H1 (cell line): ENCODE measurements around the gene RAB31.

Experiments
- BCL11A ChIP-seq, 2 experiments: IDR thresholded peaks; one replicate each; pipeline ENCODE4 v1.6.1; 2011; ENCODE audit warnings: low read depth in 2 of 2, low read length in 2 of 2, mild to moderate bottlenecking in 2 of 2
- CEBPB ChIP-seq: IDR thresholded peaks from 2 replicates; pipeline ENCODE4 v1.6.1; 2012; ENCODE audit warnings: low read depth, low read length
- CTCF ChIP-seq, 3 experiments: IDR thresholded peaks; 1 replicate in 2 of 3; 2 replicates in 1 of 3; pipeline versions ENCODE4 v1.5.1 to v1.6.1; 2011; ENCODE audit warnings: low read length in 3 of 3, mild to moderate bottlenecking in 3 of 3, inconsistent platforms in 2 of 3, low read depth in 1 of 3, moderate library complexity in 1 of 3; ENCODE audit not compliant: insufficient read depth in 1 of 3; ENCODE audit errors: control extremely low read depth in 1 of 3
- E2F6 ChIP-seq: IDR thresholded peaks from 2 replicates; pipeline ENCODE4 v1.6.1; 2012; ENCODE audit warnings: inconsistent platforms
- EZH2 ChIP-seq: fragments of 200-600 bp; sonication (generic); IDR thresholded peaks from 2 replicates; pipeline ENCODE4 v1.7.1; 2012; ENCODE audit warnings: low read depth, mild to moderate bottlenecking, moderate library complexity, low read length, inconsistent platforms; ENCODE audit not compliant: severe bottlenecking
- HDAC2 ChIP-seq, 2 experiments: fragments of 300-600 bp in 1 of 2; sonication (generic) in 1 of 2; IDR thresholded peaks; 2 replicates each; pipeline ENCODE4 v1.6.1; 2011 to 2012; ENCODE audit warnings: low read depth in 2 of 2, low read length in 2 of 2, mild to moderate bottlenecking in 2 of 2, moderate library complexity in 2 of 2, borderline replicate concordance in 1 of 2, inconsistent platforms in 1 of 2
- PHF8 ChIP-seq: fragments of 200-600 bp; sonication (generic); conservative IDR thresholded peaks from 2 replicates; pipeline ENCODE4 v1.7.1; 2012; ENCODE audit warnings: low read depth, mild to moderate bottlenecking, inconsistent platforms, low read length, moderate library complexity
- POLR2AphosphoS5 ChIP-seq: IDR thresholded peaks from 2 replicates; pipeline ENCODE4 v1.6.1; 2011; ENCODE audit warnings: low read depth, low read length
- RAD21 ChIP-seq, 2 experiments: IDR thresholded peaks in 1 of 2; conservative IDR thresholded peaks in 1 of 2; 2 replicates each; pipeline ENCODE4 v1.6.1; 2011; ENCODE audit warnings: low read depth in 2 of 2, low read length in 2 of 2, improper control_type of control experiment in 1 of 2, inconsistent platforms in 1 of 2, mild to moderate bottlenecking in 1 of 2, moderate library complexity in 1 of 2
- RXRA ChIP-seq: IDR thresholded peaks from 2 replicates; pipeline ENCODE4 v1.6.1; 2011; ENCODE audit warnings: low read depth, mild to moderate bottlenecking, low read length, moderate library complexity; ENCODE audit not compliant: insufficient read depth
- YY1 ChIP-seq: IDR thresholded peaks from 2 replicates; pipeline ENCODE4 v1.6.1; 2011; ENCODE audit warnings: low read depth, mild to moderate bottlenecking, low read length
- ZNF274 ChIP-seq: IDR thresholded peaks from 2 replicates; pipeline ENCODE4 v1.7.0; 2012; ENCODE audit warnings: low read length, borderline replicate concordance; ENCODE audit errors: extremely low read depth

GRCh38 chr18:9859232-9859631 is 151.1 kb downstream of the RAB31 start:
- TF ChIP-seq ZNF274, result no peak
- TF ChIP-seq CTCF (IDR thresholded peaks at IDR 0.05; ENCODE audit: control extremely low read depth in 1 of 3, insufficient read depth in 1 of 3, low read depth in 1 of 3, low read length in 3 of 3), result peak in 2 of 3 experiments; percentile 34 to 42; a peak in 2 of 4 replicates
- TF ChIP-seq BCL11A (IDR thresholded peaks at IDR 0.05; ENCODE audit: low read depth in 2 of 2, low read length in 2 of 2), result no peak
- no peak for TF ChIP-seq EZH2
- TF ChIP-seq YY1, result no peak
- no peak for TF ChIP-seq CEBPB
- no peak for TF ChIP-seq E2F6
- no peak for TF ChIP-seq RXRA
- no peak for TF ChIP-seq POLR2AphosphoS5
- TF ChIP-seq HDAC2 (IDR thresholded peaks at IDR 0.05; ENCODE audit: borderline replicate concordance in 1 of 2, low read depth in 2 of 2, low read length in 2 of 2), result no peak
- TF ChIP-seq RAD21 (IDR thresholded peaks at IDR 0.05 in 1 of 2, conservative IDR thresholded peaks at IDR 0.05 in 1 of 2; ENCODE audit: low read depth in 2 of 2, low read length in 2 of 2), result peak in 1 of 2 experiments; percentile 35; a peak in 1 of 4 replicates
- TF ChIP-seq PHF8, result no peak
